ENCODE data around the gene RGS18. TPM values are rescaled to one million over a fixed set of nuclear protein-coding genes. Genes with fewer than 3 reads are reported as not detected.

Gene RGS18
- total RNA-seq, 8 experiments from 2014 or later: 0.40 to 2.0 (median 0.41) TPM; not detected in 5

GRCh38 chr1:192235127-192235526 lies 76.9 kb downstream of the RGS18 start:
- ATAC-seq (replicated peaks in 6 of 8): peak in 1 of 8 experiments; percentile 31

More at GRCh38 chr1:192235127-192235526, 76.9 kb downstream of the RGS18 start:
- Histone ChIP-seq H3K4me3 (no peak overlapping the region), H3K27ac (no peak overlapping the region), H3K4me1 (replicated peaks in 1 of 2) (no peaks in the 10 kb centered on the region)
- in situ Hi-C loops (cut with MboI; ENCODE audit: low pct_unique_long_range_greater_than_20kb in 2 of 9, low sequenced_read_pairs in 9 of 9, unreplicated experiment in 9 of 9): no loop called here

Other genes starting within 250 kb of the RGS18 start
- gene RGS21, start 158.5 kb downstream of the RGS18 start, total RNA-seq: 10 to 100 TPM in 2 of 8 experiments, 1 to 10 TPM in 1, under 1 TPM in 2, not detected in 3; 0.09 to 21.8 (median 2.0) TPM

Measured in motor neuron (in vitro differentiated cells).